GM12878 (cell line): ENCODE data around the gene CCDC82. TPM values are rescaled to one million over a fixed set of nuclear protein-coding genes. Genes with fewer than 3 reads are reported as not detected.
A peak's percentile ranks its signal among the peaks of the same experiment; 100 is the strongest.

Experiments
- ATAC-seq: fragments of 200-7000 bp; cut with Tn5 transposase; 3 replicates; pipeline ENCODE4 v1.9.1; 2020; ENCODE audit warnings: mild to moderate bottlenecking, moderate library complexity
- BruUV-seq: library from RNA; stranded (reverse); fragments of 400-500 nt; replicated peaks from 2 replicates; lab custom pipeline; 2021; lab: Mats Ljungman, UMichigan
- CTCF ChIA-PET: fragments of 300-600 bp; sonication (Branson Sonifier 250); formaldehyde crosslinking; extraction: SDS; loops from one replicate; lab custom pipeline; 2021; ENCODE audit warnings: inconsistent platforms; lab: Yijun Ruan, JAX
- POLR2A ChIA-PET: fragments of 350-600 bp; formaldehyde crosslinking; extraction: SDS; loops from one replicate; lab custom pipeline; 2021; ENCODE audit warnings: inconsistent platforms; lab: Charles Lee
- RAD21 ChIA-PET: fragments of 300-600 bp; sonication (Branson Sonifier 250); formaldehyde crosslinking; loops from one replicate; lab custom pipeline; 2023; ENCODE audit warnings: antibody characterized with exemption; ENCODE audit not compliant: unreplicated experiment; lab: Charles Lee
- SMC1A ChIA-PET: fragments of 300-600 bp; sonication (Branson Sonifier 250); formaldehyde crosslinking; loops from one replicate; lab custom pipeline; 2023; ENCODE audit not compliant: unreplicated experiment, uncharacterized antibody; lab: Charles Lee
- DNase-seq: peaks from one replicate; pipeline ENCODE4 v3.0.0-alpha.2; 2011; ENCODE audit warnings: low read depth, low spot score
- FAIRE-seq: peaks from 3 replicates; lab custom pipeline; 2011; peaks lifted over from hg19 to GRCh38; lab: Jason Lieb, UNC
- H2AFZ ChIP-seq: 2 replicates; pipeline ENCODE4 v1.6.0; 2011; ENCODE audit warnings: low read depth, low read length, control low read depth; ENCODE audit not compliant: control insufficient read depth
- H3K27ac ChIP-seq: 2 replicates; pipeline ENCODE4 v1.5.1; 2011; ENCODE audit warnings: control low read depth; ENCODE audit not compliant: control insufficient read depth, insufficient read depth
- H3K27me3 ChIP-seq, 2 experiments: replicated peaks in 1 of 2; 2 replicates each; pipeline versions ENCODE4 v1.6.0 to v1.6.1; 2011; ENCODE audit warnings: low read length in 1 of 2; ENCODE audit not compliant: control insufficient read depth in 2 of 2, insufficient read depth in 2 of 2
- H3K36me3 ChIP-seq, 2 experiments: 2 replicates each; pipeline ENCODE4 v1.5.1; 2011; ENCODE audit warnings: low read length in 1 of 2; ENCODE audit not compliant: control insufficient read depth in 2 of 2, insufficient read depth in 2 of 2
- H3K4me1 ChIP-seq: 2 replicates; pipeline ENCODE4 v1.6.1; 2011; ENCODE audit warnings: mild to moderate bottlenecking, low read length, moderate library complexity, mixed read lengths; ENCODE audit not compliant: control insufficient read depth, insufficient read depth
- H3K4me2 ChIP-seq: 2 replicates; pipeline ENCODE4 v1.6.0; 2011; ENCODE audit warnings: control low read depth; ENCODE audit not compliant: control insufficient read depth, insufficient read depth
- H3K4me3 ChIP-seq: fragments of 200-600 bp; sonication (generic); 2 replicates; pipeline ENCODE4 v1.5.1; 2016
- H3K79me2 ChIP-seq: 2 replicates; pipeline ENCODE4 v1.6.0; 2011; ENCODE audit warnings: low read length; ENCODE audit not compliant: control insufficient read depth, insufficient read depth
- H3K9ac ChIP-seq: 2 replicates; pipeline ENCODE4 v1.8.0; 2011; ENCODE audit warnings: low read length, control low read depth, mixed read lengths; ENCODE audit not compliant: control insufficient read depth, insufficient read depth
- H3K9me3 ChIP-seq: replicated peaks from 3 replicates; pipeline ENCODE4 v1.5.1; 2011; ENCODE audit warnings: mild to moderate bottlenecking, low read length; ENCODE audit not compliant: control insufficient read depth, insufficient read depth
- H4K20me1 ChIP-seq: 2 replicates; pipeline ENCODE4 v1.6.0; 2011; ENCODE audit not compliant: control insufficient read depth, insufficient read depth
- JUND ChIP-seq: IDR thresholded peaks from 2 replicates; pipeline ENCODE4 v1.6.1; 2012; ENCODE audit warnings: low read depth, mild to moderate bottlenecking, low read length, improper control_type of control experiment, moderate library complexity
- PRDM15 ChIP-seq: fragments of 450-650 bp; formaldehyde crosslinking; IDR thresholded peaks from 2 replicates; pipeline ENCODE4 v1.4.0; 2020; ENCODE audit warnings: mild to moderate bottlenecking, moderate library complexity
- WGBS: methylation state at CpG from one replicate; pipeline ENCODE4 v1.1.6; 2016; ENCODE audit warnings: low lambda C conversion rate; ENCODE audit not compliant: insufficient replicate concordance, insufficient coverage; ENCODE audit errors: missing lambda C conversion rate; 5-methylcytosine and 5-hydroxymethylcytosine counted together
- in situ Hi-C: fragments of 300-500 bp; cut with MboI; formaldehyde crosslinking; loops from 9 replicates; pipeline ENCODE4 v1.14.3; 2018; ENCODE audit warnings: mixed read lengths
- intact Hi-C: fragments of 100-400 bp; cut with micrococcal nuclease; formaldehyde crosslinking; loops from one replicate; pipeline ENCODE4 v1.14.2; 2022; ENCODE audit not compliant: unreplicated experiment
- microRNA counts: library from miRNA; unstranded; fragments of <30 nt; microRNA quantifications from one replicate; lab custom pipeline; 2016
- microRNA-seq: library from miRNA; unstranded; fragments of <30 nt; microRNA quantifications from one replicate; pipeline ENCODE4, GENCODE V29; 2018
- polyA plus RNA-seq, 11 experiments: library from polyadenylated mRNA; depleted of rRNA in 4 of 11; unstranded in 6 of 11; stranded (reverse) in 5 of 11; fragments of >200 nt; fragmentation: Nextera tagmentation in 4 of 11; fragmentation: Illumina TruSeq in 1 of 11; extraction: Ambion mirVana in 4 of 11; extraction: Trizol in 1 of 11; gene quantifications; 1 replicate in 1 of 11; 2 replicates in 10 of 11; pipeline versions ENCODE4 v1.2.1 to v1.2.3, GENCODE V29; 2011 to 2016; ENCODE audit warnings: inconsistent platforms in 2 of 11, missing spikeins in 2 of 11, low read depth in 1 of 11
- small RNA-seq: library from RNA; depleted of rRNA; stranded (forward); fragments of <200 nt; gene quantifications from one replicate; pipeline ENCODE3, GENCODE V24; 2014
- total RNA-seq, 4 experiments: library from RNA; depleted of rRNA in 3 of 4; stranded (reverse); fragments of >200 nt in 3 of 4; fragmentation: Illumina TruSeq in 1 of 4; extraction: Trizol in 1 of 4; gene quantifications; 2 replicates each; pipeline versions ENCODE4 v1.2.1 to v1.2.3, GENCODE V29; 2013 to 2021

Gene CCDC82
- total and polyA plus RNA-seq, 10 of the 15 experiments (the other 5 are each of a cell fraction or from before 2014, with no cell fraction given), result 15.2 to 62.4 (median 28.8) TPM

- DNase-seq, result no peak
- ChIA-PET SMC1A (interaction anchor here (1.0 to 1.6 kb wide), 2 partner anchors 9 to 32 kb away, joined by 3 to 7 read pairs; no protein-coding TSS in a partner anchor), POLR2A (no interaction called here), RAD21 (interaction anchor here (0.7 to 1.0 kb wide), 3 partner anchors 9 to 39 kb away, joined by 3 to 4 read pairs (median 3); no protein-coding TSS in a partner anchor), CTCF (interaction anchor here (0.8 kb wide), 1 partner anchor 91 kb away, joined by 3 read pairs; no protein-coding TSS in a partner anchor)
- ATAC-seq, result peak; percentile 44; the same call in 2 of the 3 replicates
- no peak overlapping the region for H3K9ac ChIP-seq
- no peak for TF ChIP-seq PRDM15
- TF ChIP-seq JUND, result no peak
- H3K4me1 ChIP-seq, result no peaks in the 10 kb centered on the region; the same call in 1 of the 2 replicates
- intact Hi-C loops, result no loop called here
- in situ Hi-C loops, result no loop called here
- H3K4me3 ChIP-seq, result no peak overlapping the region
- no peaks in the 10 kb centered on the region; the same call in 1 of the 2 replicates for H4K20me1 ChIP-seq
- H2AFZ ChIP-seq, result no peak overlapping the region
- no peaks in the 10 kb centered on the region for H3K9me3 ChIP-seq
- no peak overlapping the region for H3K27ac ChIP-seq
- 93% methylated on average over 1 of the region's 1 CpG for WGBS
- H3K4me2 ChIP-seq, result no peak overlapping the region
- no peaks in the 10 kb centered on the region for H3K27me3 ChIP-seq
- 0 out of 4 replicates have a peak, but pooled peaks cover 0 to 3% of the 10 kb centered on the region in 2 experiments for H3K36me3 ChIP-seq
- FAIRE-seq, result no peak
- BruUV-seq, result no TSS peak
- peaks cover 45% of the 10 kb centered on the region for H3K79me2 ChIP-seq
These were observed 86.6 kb downstream of the CCDC82 start for GRCh38 chr11:96303064-96303463.

MicroRNA genes within 50 kb of the gene (microRNA counts, 767-probe panel; counts per million panel counts)
- microRNA hsa-miR-1260b (lab: Ali Mortazavi, UCI), result 1,650 counts per million, percentile 63 among the panel's probes with 10 or more counts

Small RNAs within 50 kb of the gene (microRNA-seq; reads per million reads assigned to microRNA genes)
- gene MIR1260B, result 1.5 reads per million

Small RNAs within 50 kb of the gene (small RNA-seq; reads per million reads assigned to genes)
- gene MIR1260B, result not detected

Other genes with a start within 250 kb of the CCDC82 start
- 15.0 and 16.0 TPM in 2 replicates for gene MAML2, start 46.7 kb downstream of the CCDC82 start, total RNA-seq (2014; rRNA removed)
- 11.4 and 12.6 TPM in 2 replicates for gene MAML2, start 46.7 kb downstream of the CCDC82 start, total RNA-seq (2014; rRNA removed; fragmentation: Illumina TruSeq; extraction: Trizol)
- gene MAML2, start 46.7 kb downstream of the CCDC82 start, total RNA-seq (2021), result 12.7 and 13.3 TPM in 2 replicates
- 12.5 and 15.1 TPM in 2 replicates for gene MAML2, start 46.7 kb downstream of the CCDC82 start, polyA plus RNA-seq (2011; rRNA removed)
- gene MAML2, start 46.7 kb downstream of the CCDC82 start, polyA plus RNA-seq (2014; fragmentation: Illumina TruSeq; extraction: Trizol), result 14.1 and 14.8 TPM in 2 replicates
- gene MAML2, start 46.7 kb downstream of the CCDC82 start, polyA plus RNA-seq (2014; fragmentation: Nextera tagmentation; extraction: Ambion mirVana), result 1 to 10 TPM; 2.5 to 2.6 TPM
- 12.7 and 13.2 TPM in 2 replicates for gene MAML2, start 46.7 kb downstream of the CCDC82 start, polyA plus RNA-seq (2014; rRNA removed)
- 1 to 10 TPM; 6.8 to 7.5 TPM for gene MAML2, start 46.7 kb downstream of the CCDC82 start, polyA plus RNA-seq (2016; fragmentation: Nextera tagmentation; extraction: Ambion mirVana)
- gene JRKL, start 101 bp upstream of the CCDC82 start, total RNA-seq (2014; rRNA removed), result 3.8 and 6.3 TPM in 2 replicates
- 11.1 and 11.7 TPM in 2 replicates for gene JRKL, start 101 bp upstream of the CCDC82 start, total RNA-seq (2014; rRNA removed; fragmentation: Illumina TruSeq; extraction: Trizol)
- gene JRKL, start 101 bp upstream of the CCDC82 start, total RNA-seq (2021), result 8.4 and 8.6 TPM in 2 replicates
- gene JRKL, start 101 bp upstream of the CCDC82 start, polyA plus RNA-seq (2011; rRNA removed), result 11.3 and 20.1 TPM in 2 replicates
- 12.4 and 16.3 TPM in 2 replicates for gene JRKL, start 101 bp upstream of the CCDC82 start, polyA plus RNA-seq (2014; fragmentation: Illumina TruSeq; extraction: Trizol)
- 1 to 10 TPM; 4.6 to 4.8 TPM for gene JRKL, start 101 bp upstream of the CCDC82 start, polyA plus RNA-seq (2014; fragmentation: Nextera tagmentation; extraction: Ambion mirVana)
- 7.4 and 8.9 TPM in 2 replicates for gene JRKL, start 101 bp upstream of the CCDC82 start, polyA plus RNA-seq (2014; rRNA removed)
- 1 to 10 TPM; 7.8 to 8.4 TPM for gene JRKL, start 101 bp upstream of the CCDC82 start, polyA plus RNA-seq (2016; fragmentation: Nextera tagmentation; extraction: Ambion mirVana)